WTC11 (cell line): ENCODE results near the gene FCN3.

Experiments used
- ATF1 ChIP-seq: sonication (generic); formaldehyde crosslinking; IDR thresholded peaks from 2 replicates; pipeline ENCODE4 v1.8.1; 2023; ENCODE audit warnings: mild to moderate bottlenecking, moderate library complexity, missing genetic modification reagents
- CBFB ChIP-seq: sonication (generic); formaldehyde crosslinking; IDR thresholded peaks from 2 replicates; pipeline ENCODE4 v1.8.1; 2022; ENCODE audit warnings: mild to moderate bottlenecking, low read depth, missing genetic modification reagents
- ESRRA ChIP-seq: sonication (generic); formaldehyde crosslinking; IDR thresholded peaks from 2 replicates; pipeline ENCODE4 v1.8.1; 2022; ENCODE audit warnings: mild to moderate bottlenecking, missing genetic modification reagents, borderline replicate concordance
- HMGXB4 ChIP-seq: sonication (generic); formaldehyde crosslinking; IDR thresholded peaks from 2 replicates; pipeline ENCODE4 v1.8.1; 2023; ENCODE audit warnings: mild to moderate bottlenecking, moderate library complexity, missing genetic modification reagents
- IRF1 ChIP-seq: sonication (generic); formaldehyde crosslinking; IDR thresholded peaks from 2 replicates; pipeline ENCODE4 v1.8.0; 2023; ENCODE audit warnings: missing genetic modification reagents
- NR2C2 ChIP-seq: sonication (generic); formaldehyde crosslinking; IDR thresholded peaks from 2 replicates; pipeline ENCODE4 v1.8.0; 2022; ENCODE audit warnings: mild to moderate bottlenecking, missing genetic modification reagents
- TCF7 ChIP-seq: sonication (generic); formaldehyde crosslinking; IDR thresholded peaks from 2 replicates; pipeline ENCODE4 v1.8.0; 2022; ENCODE audit warnings: mild to moderate bottlenecking, low read depth, missing genetic modification reagents, moderate library complexity
- TF ChIP-seq, protein P1 (sequence below): fragments of 200-600 bp; IDR thresholded peaks from 2 replicates; pipeline ENCODE4 v1.8.0; 2022; ENCODE audit warnings: antibody characterized with exemption
- TF ChIP-seq, protein P2 (sequence below): sonication (generic); formaldehyde crosslinking; conservative IDR thresholded peaks from 2 replicates; pipeline ENCODE4 v1.8.1; 2023; ENCODE audit warnings: mild to moderate bottlenecking, low read depth, missing genetic modification reagents, moderate library complexity

GRCh38 chr1:27380766-27381733 is 6.4 kb upstream of the FCN3 start:
- no peak for TF ChIP-seq ESRRA (CRISPR knock-in tag)
- TF ChIP-seq, protein P1, sequence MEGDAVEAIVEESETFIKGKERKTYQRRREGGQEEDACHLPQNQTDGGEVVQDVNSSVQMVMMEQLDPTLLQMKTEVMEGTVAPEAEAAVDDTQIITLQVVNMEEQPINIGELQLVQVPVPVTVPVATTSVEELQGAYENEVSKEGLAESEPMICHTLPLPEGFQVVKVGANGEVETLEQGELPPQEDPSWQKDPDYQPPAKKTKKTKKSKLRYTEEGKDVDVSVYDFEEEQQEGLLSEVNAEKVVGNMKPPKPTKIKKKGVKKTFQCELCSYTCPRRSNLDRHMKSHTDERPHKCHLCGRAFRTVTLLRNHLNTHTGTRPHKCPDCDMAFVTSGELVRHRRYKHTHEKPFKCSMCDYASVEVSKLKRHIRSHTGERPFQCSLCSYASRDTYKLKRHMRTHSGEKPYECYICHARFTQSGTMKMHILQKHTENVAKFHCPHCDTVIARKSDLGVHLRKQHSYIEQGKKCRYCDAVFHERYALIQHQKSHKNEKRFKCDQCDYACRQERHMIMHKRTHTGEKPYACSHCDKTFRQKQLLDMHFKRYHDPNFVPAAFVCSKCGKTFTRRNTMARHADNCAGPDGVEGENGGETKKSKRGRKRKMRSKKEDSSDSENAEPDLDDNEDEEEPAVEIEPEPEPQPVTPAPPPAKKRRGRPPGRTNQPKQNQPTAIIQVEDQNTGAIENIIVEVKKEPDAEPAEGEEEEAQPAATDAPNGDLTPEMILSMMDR, result no peak
- TF ChIP-seq ATF1, result no peak
- no peak for TF ChIP-seq NR2C2 (CRISPR knock-in tag)
- TF ChIP-seq, protein P2, sequence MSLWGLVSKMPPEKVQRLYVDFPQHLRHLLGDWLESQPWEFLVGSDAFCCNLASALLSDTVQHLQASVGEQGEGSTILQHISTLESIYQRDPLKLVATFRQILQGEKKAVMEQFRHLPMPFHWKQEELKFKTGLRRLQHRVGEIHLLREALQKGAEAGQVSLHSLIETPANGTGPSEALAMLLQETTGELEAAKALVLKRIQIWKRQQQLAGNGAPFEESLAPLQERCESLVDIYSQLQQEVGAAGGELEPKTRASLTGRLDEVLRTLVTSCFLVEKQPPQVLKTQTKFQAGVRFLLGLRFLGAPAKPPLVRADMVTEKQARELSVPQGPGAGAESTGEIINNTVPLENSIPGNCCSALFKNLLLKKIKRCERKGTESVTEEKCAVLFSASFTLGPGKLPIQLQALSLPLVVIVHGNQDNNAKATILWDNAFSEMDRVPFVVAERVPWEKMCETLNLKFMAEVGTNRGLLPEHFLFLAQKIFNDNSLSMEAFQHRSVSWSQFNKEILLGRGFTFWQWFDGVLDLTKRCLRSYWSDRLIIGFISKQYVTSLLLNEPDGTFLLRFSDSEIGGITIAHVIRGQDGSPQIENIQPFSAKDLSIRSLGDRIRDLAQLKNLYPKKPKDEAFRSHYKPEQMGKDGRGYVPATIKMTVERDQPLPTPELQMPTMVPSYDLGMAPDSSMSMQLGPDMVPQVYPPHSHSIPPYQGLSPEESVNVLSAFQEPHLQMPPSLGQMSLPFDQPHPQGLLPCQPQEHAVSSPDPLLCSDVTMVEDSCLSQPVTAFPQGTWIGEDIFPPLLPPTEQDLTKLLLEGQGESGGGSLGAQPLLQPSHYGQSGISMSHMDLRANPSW (CRISPR knock-in tag), result no peak
- TF ChIP-seq CBFB (CRISPR knock-in tag), result no peak
- no peak for TF ChIP-seq TCF7 (CRISPR knock-in tag)
- TF ChIP-seq HMGXB4 (CRISPR knock-in tag), result no peak
- TF ChIP-seq IRF1 (CRISPR knock-in tag), result no peak
